H1 (cell line): ENCODE results near the gene ARFGAP3. TPM values are rescaled to one million over a fixed set of nuclear protein-coding genes. Genes with fewer than 3 reads are reported as not detected.

Source experiments
- BCL11A ChIP-seq, 2 experiments: IDR thresholded peaks; one replicate each; pipeline ENCODE4 v1.6.1; 2011; ENCODE audit warnings: low read depth in 2 of 2, low read length in 2 of 2, mild to moderate bottlenecking in 2 of 2
- CBX5 ChIP-seq: fragments of 300-800, 300-1000 bp; sonication (generic); IDR thresholded peaks from 2 replicates; pipeline ENCODE4 v1.7.1; 2016; ENCODE audit warnings: antibody characterized with exemption, low read length, low read depth
- CHD7 ChIP-seq: fragments of 300-600 bp; sonication (generic); IDR thresholded peaks from 2 replicates; pipeline ENCODE4 v1.7.1; 2012; ENCODE audit warnings: low read length, moderate library complexity, mild to moderate bottlenecking, inconsistent platforms; ENCODE audit not compliant: insufficient replicate concordance
- CTCF ChIP-seq, 3 experiments: IDR thresholded peaks; 1 replicate in 2 of 3; 2 replicates in 1 of 3; pipeline versions ENCODE4 v1.5.1 to v1.6.1; 2011; ENCODE audit warnings: low read length in 3 of 3, mild to moderate bottlenecking in 3 of 3, inconsistent platforms in 2 of 3, low read depth in 1 of 3, moderate library complexity in 1 of 3; ENCODE audit not compliant: insufficient read depth in 1 of 3; ENCODE audit errors: control extremely low read depth in 1 of 3
- MAFK ChIP-seq: IDR thresholded peaks from 2 replicates; pipeline ENCODE4 v1.6.1; 2012; ENCODE audit warnings: low read depth, mild to moderate bottlenecking, improper control_type of control experiment, low read length
- SP1 ChIP-seq: IDR thresholded peaks from 2 replicates; pipeline ENCODE4 v1.6.1; 2011; ENCODE audit warnings: low read depth, low read length
- YY1 ChIP-seq: IDR thresholded peaks from 2 replicates; pipeline ENCODE4 v1.6.1; 2011; ENCODE audit warnings: low read depth, mild to moderate bottlenecking, low read length
- ZNF274 ChIP-seq: IDR thresholded peaks from 2 replicates; pipeline ENCODE4 v1.7.0; 2012; ENCODE audit warnings: low read length, borderline replicate concordance; ENCODE audit errors: extremely low read depth
- polyA plus RNA-seq, 7 experiments: library from polyadenylated mRNA; depleted of rRNA in 3 of 7; stranded (reverse) in 5 of 7; unstranded in 2 of 7; fragments of >200 nt in 5 of 7; fragments of 200-250 nt in 2 of 7; gene quantifications; 1 replicate in 5 of 7; 2 replicates in 1 of 7; 4 replicates in 1 of 7; pipeline versions ENCODE4 v1.2.1 to v1.2.3, GENCODE V29; 2011 to 2013; ENCODE audit warnings: missing spikeins in 2 of 7, mixed read lengths in 2 of 7
- total RNA-seq: library from RNA; stranded (reverse); fragmentation: NEBNext Ultra II Directional; extraction: Animal tissue kit (Norgen Biotek cat#: 25700); gene quantifications from 2 replicates; pipeline ENCODE4 v1.2.1, GENCODE V29; 2021

ARFGAP3 gene
- total and polyA plus RNA-seq, 2 of the 8 experiments (the other 6 are each of a cell fraction or from before 2014, with no cell fraction given) = 9.7 to 16.0 TPM

- no peak for TF ChIP-seq CHD7
- no peak for TF ChIP-seq BCL11A (IDR thresholded peaks at IDR 0.05; ENCODE audit: low read depth in 2 of 2, low read length in 2 of 2)
- TF ChIP-seq MAFK = no peak
- no peak for TF ChIP-seq CTCF (IDR thresholded peaks at IDR 0.05; ENCODE audit: control extremely low read depth in 1 of 3, insufficient read depth in 1 of 3, low read depth in 1 of 3, low read length in 3 of 3)
- TF ChIP-seq YY1 = no peak
- no peak for TF ChIP-seq SP1
- TF ChIP-seq CBX5 = no peak
- no peak for TF ChIP-seq ZNF274
These were observed 37.5 kb downstream of the ARFGAP3 start (continued) for GRCh38 chr22:42819412-42820044.
